HEK293 (cell line): ENCODE results near the gene NAV1.

Experiments used
- CTCF ChIA-PET: fragments of 350-600 bp; formaldehyde crosslinking; extraction: SDS; loops from one replicate; lab custom pipeline; 2021; ENCODE audit warnings: antibody characterized with exemption; lab: Yijun Ruan, JAX
- POLR2A ChIA-PET: fragments of 300-600 bp; formaldehyde crosslinking; extraction: SDS; loops from one replicate; lab custom pipeline; 2020; ENCODE audit warnings: antibody characterized with exemption, inconsistent platforms; lab: Yijun Ruan, JAX
- H3K27ac ChIP-seq: fragments of 200-500 bp; sonication (Bioruptor generic); 2 replicates; pipeline ENCODE4 v1.5.1; 2014; ENCODE audit warnings: low read depth, low read length, control low read depth, inconsistent platforms; ENCODE audit errors: extremely low read depth
- H3K36me3 ChIP-seq, 2 experiments: fragments of 200-500 bp in 1 of 2; sonication (Bioruptor generic) in 1 of 2; 1 replicate in 1 of 2; 2 replicates in 1 of 2; pipeline ENCODE4 v1.5.1; 2014 to 2017; ENCODE audit warnings: inconsistent platforms in 2 of 2, low read length in 2 of 2; ENCODE audit not compliant: control insufficient read depth in 2 of 2, insufficient read depth in 1 of 2
- H3K4me1 ChIP-seq: fragments of 200-500 bp; sonication (Bioruptor generic); 2 replicates; pipeline ENCODE4 v1.5.1; 2014; ENCODE audit warnings: mild to moderate bottlenecking, low read length, inconsistent platforms; ENCODE audit not compliant: control insufficient read depth, insufficient read depth
- H3K4me3 ChIP-seq: 2 replicates; pipeline ENCODE4 v1.5.1; 2011; ENCODE audit warnings: low read depth, mild to moderate bottlenecking, control low read depth, low read length, moderate library complexity
- H3K9me3 ChIP-seq: fragments of 200-500 bp; sonication (Bioruptor generic); 2 replicates; pipeline ENCODE4 v1.5.1; 2014; ENCODE audit warnings: low read depth, low read length, inconsistent platforms; ENCODE audit not compliant: control insufficient read depth, insufficient read depth
- GLI2 ChIP-seq: fragments of 450-650 bp; formaldehyde crosslinking; IDR thresholded peaks from 2 replicates; pipeline ENCODE4; 2017; ENCODE audit warnings: missing biosample characterization, missing genetic modification characterization, low read depth, borderline replicate concordance
- GLIS1 ChIP-seq: fragments of 450-650 bp; formaldehyde crosslinking; IDR thresholded peaks from 2 replicates; pipeline ENCODE4 v1.5.1; 2016; ENCODE audit warnings: missing biosample characterization, missing genetic modification characterization
- HOXC10 ChIP-seq: sonication (generic); formaldehyde crosslinking; IDR thresholded peaks from 2 replicates; pipeline ENCODE4 v1.8.1; 2023; ENCODE audit warnings: mild to moderate bottlenecking, missing genetic modification reagents
- KLF9 ChIP-seq: fragments of 450-650 bp; formaldehyde crosslinking; IDR thresholded peaks from 2 replicates; pipeline ENCODE4 v1.5.1; 2016; ENCODE audit warnings: missing biosample characterization, missing genetic modification characterization, low read depth
- PRDM10 ChIP-seq: fragments of 450-650 bp; formaldehyde crosslinking; IDR thresholded peaks from 2 replicates; pipeline ENCODE4 v1.5.1; 2016; ENCODE audit warnings: missing biosample characterization, missing genetic modification characterization
- WT1 ChIP-seq: fragments of 450-650 bp; formaldehyde crosslinking; IDR thresholded peaks from 2 replicates; pipeline ENCODE4 v1.5.1; 2016; ENCODE audit warnings: missing biosample characterization, missing genetic modification characterization
- ZBTB21 ChIP-seq: fragments of 450-650 bp; formaldehyde crosslinking; IDR thresholded peaks from 2 replicates; pipeline ENCODE4 v1.5.1; 2017; ENCODE audit warnings: missing biosample characterization, missing genetic modification characterization
- ZFHX2 ChIP-seq: fragments of 450-650 bp; formaldehyde crosslinking; conservative IDR thresholded peaks from 2 replicates; pipeline ENCODE4 v1.5.1; 2016; ENCODE audit warnings: missing biosample characterization, missing genetic modification characterization
- ZFP37 ChIP-seq: fragments of 450-650 bp; formaldehyde crosslinking; IDR thresholded peaks from 2 replicates; pipeline ENCODE4 v1.5.1; 2016; ENCODE audit warnings: missing biosample characterization, missing genetic modification characterization
- ZNF112 ChIP-seq: fragments of 450-650 bp; formaldehyde crosslinking; IDR thresholded peaks from 2 replicates; pipeline ENCODE4 v1.5.0; 2017; ENCODE audit warnings: missing biosample characterization, missing genetic modification characterization
- ZNF211 ChIP-seq: fragments of 450-650 bp; formaldehyde crosslinking; IDR thresholded peaks from 2 replicates; pipeline ENCODE4 v1.5.1; 2016; ENCODE audit warnings: low read depth, missing biosample characterization, missing genetic modification characterization
- ZNF311 ChIP-seq: fragments of 450-650 bp; formaldehyde crosslinking; IDR thresholded peaks from 2 replicates; pipeline ENCODE4 v1.5.1; 2017; ENCODE audit warnings: missing biosample characterization, missing genetic modification characterization, borderline replicate concordance
- ZNF394 ChIP-seq: fragments of 450-650 bp; formaldehyde crosslinking; IDR thresholded peaks from 2 replicates; pipeline ENCODE4 v1.5.1; 2016; ENCODE audit warnings: missing biosample characterization, missing genetic modification characterization, mild to moderate bottlenecking, moderate library complexity, borderline replicate concordance
- ZNF548 ChIP-seq: fragments of 450-650 bp; formaldehyde crosslinking; IDR thresholded peaks from 2 replicates; pipeline ENCODE4 v1.5.1; 2016; ENCODE audit warnings: missing biosample characterization, missing genetic modification characterization
- ZNF560 ChIP-seq: fragments of 450-650 bp; formaldehyde crosslinking; IDR thresholded peaks from 2 replicates; pipeline ENCODE4 v1.5.1; 2017; ENCODE audit warnings: missing biosample characterization, missing genetic modification characterization, borderline replicate concordance
- ZNF585B ChIP-seq: fragments of 450-650 bp; formaldehyde crosslinking; IDR thresholded peaks from 2 replicates; pipeline ENCODE4 v1.5.1; 2016; ENCODE audit warnings: missing biosample characterization, missing genetic modification characterization
- ZNF664 ChIP-seq: fragments of 450-650 bp; formaldehyde crosslinking; IDR thresholded peaks from 2 replicates; pipeline ENCODE4 v1.5.1; 2016; ENCODE audit warnings: missing biosample characterization, missing genetic modification characterization
- ZNF76 ChIP-seq: fragments of 450-650 bp; formaldehyde crosslinking; IDR thresholded peaks from 2 replicates; pipeline ENCODE4; 2016; ENCODE audit warnings: low read depth, missing biosample characterization, missing genetic modification characterization, borderline replicate concordance
- ZSCAN5A ChIP-seq: fragments of 450-650 bp; formaldehyde crosslinking; IDR thresholded peaks from 2 replicates; pipeline ENCODE4 v1.5.1; 2016; ENCODE audit warnings: missing biosample characterization, missing genetic modification characterization
- TF ChIP-seq, protein P1 (sequence below): fragments of 450-650 bp; formaldehyde crosslinking; IDR thresholded peaks from 2 replicates; pipeline ENCODE4 v1.5.1; 2016; ENCODE audit warnings: missing biosample characterization, missing genetic modification characterization
- TF ChIP-seq, protein P2 (sequence below): fragments of 450-650 bp; formaldehyde crosslinking; IDR thresholded peaks from 2 replicates; pipeline ENCODE4 v1.5.1; 2016; ENCODE audit warnings: missing biosample characterization, missing genetic modification characterization
- TF ChIP-seq, protein P3 (sequence below): sonication (generic); formaldehyde crosslinking; IDR thresholded peaks from 2 replicates; pipeline ENCODE4 v1.8.1; 2022; ENCODE audit warnings: mild to moderate bottlenecking, moderate library complexity, missing genetic modification reagents
- TF ChIP-seq, protein P4 (sequence below): fragments of 450-650 bp; IDR thresholded peaks from 2 replicates; pipeline ENCODE4 v1.5.1; 2018; ENCODE audit warnings: missing biosample characterization, missing genetic modification characterization

Gene NAV1

DNA sequence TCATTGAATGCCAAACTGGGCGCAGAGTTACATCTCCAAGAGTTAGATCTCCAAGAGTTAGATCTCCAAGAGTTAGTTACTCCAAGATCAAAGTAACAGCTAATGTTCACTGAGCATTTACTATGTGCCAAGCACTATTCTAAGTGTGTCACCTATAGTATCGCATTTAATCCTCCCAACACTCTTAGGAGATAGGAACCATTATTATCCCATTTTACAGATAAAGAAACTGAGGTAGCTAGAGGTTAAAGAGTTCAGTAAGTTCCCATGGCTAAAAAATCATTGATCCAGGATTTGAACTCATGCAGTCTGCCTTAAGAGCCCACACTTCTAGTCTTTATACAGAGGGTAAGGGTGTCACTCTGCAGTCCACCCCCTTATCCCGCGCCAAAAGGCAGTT, 1.5 kb upstream of the NAV1 start:
- Histone ChIP-seq H3K36me3 (no peaks in the 10 kb centered on the region), H3K4me1 (peaks cover 4% of the 10 kb centered on the region; the same call in 1 of the 2 replicates), H3K9me3 (no peaks in the 10 kb centered on the region), H3K27ac (no peak overlapping the region), H3K4me3 (no peak overlapping the region)
- CTCF ChIA-PET: interaction anchor here (1.2 to 4.0 kb wide), 5 partner anchors 22 to 256 kb away, joined by 3 to 17 read pairs (median 7); no protein-coding TSS in a partner anchor
- no peak for TF ChIP-seq WT1 (tag by site-specific recombination)
- peak; percentile 91 for TF ChIP-seq ZNF664 (tag by site-specific recombination)
- no peak for TF ChIP-seq ZNF112 (tag by site-specific recombination)
- no peak for TF ChIP-seq GLIS1 (tag by site-specific recombination)
- TF ChIP-seq, protein P1, sequence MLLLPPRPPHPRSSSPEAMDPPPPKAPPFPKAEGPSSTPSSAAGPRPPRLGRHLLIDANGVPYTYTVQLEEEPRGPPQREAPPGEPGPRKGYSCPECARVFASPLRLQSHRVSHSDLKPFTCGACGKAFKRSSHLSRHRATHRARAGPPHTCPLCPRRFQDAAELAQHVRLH (tag by site-specific recombination): 0 out of 2 replicates have a peak, but pooled peaks have one; percentile 16
- POLR2A ChIA-PET: no interaction called here

DNA sequence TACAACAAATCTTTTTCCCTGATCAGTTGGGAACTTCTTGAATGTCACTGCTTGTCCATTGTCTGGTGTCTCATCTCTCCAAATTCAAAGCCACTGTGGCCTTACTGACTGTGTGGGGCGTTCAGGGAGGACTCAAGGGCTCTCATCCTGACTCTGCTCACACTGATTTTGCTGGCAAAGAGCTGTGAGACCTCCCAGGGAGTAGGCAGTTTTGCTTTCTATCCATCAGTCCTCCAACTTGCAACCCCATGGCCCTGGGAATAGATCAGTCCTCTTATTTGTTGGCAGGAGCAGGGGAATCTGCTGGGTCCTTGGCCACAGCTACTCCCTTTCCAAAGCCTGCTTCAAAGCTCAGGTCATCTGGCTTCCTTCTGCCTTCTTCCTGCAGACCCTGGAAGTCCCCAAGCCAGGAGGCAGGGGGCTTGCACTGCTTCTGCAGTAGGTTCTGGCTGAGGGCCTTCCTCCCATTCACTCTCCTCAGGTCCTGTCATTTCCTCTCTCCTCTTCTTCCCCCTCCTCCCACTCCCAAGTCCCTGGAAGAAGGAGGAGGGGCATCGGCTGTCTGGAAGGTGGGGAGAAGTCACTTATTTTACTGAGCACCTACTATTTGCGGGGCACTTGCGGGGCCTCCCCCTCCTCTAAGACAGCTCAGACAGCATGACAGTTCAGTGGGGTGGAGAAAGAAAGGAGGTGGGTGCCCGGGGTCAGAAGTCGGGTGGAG, 876 bp upstream of the NAV1 start:
- Histone ChIP-seq H3K4me1 (peaks cover 4% of the 10 kb centered on the region; the same call in 1 of the 2 replicates), H3K4me3 (peak overlapping the region; percentile 54), H3K27ac (no peak overlapping the region; the same call in 1 of the 2 replicates), H3K9me3 (no peaks in the 10 kb centered on the region), H3K36me3 (no peaks in the 10 kb centered on the region)
- ChIA-PET CTCF (interaction anchor here (0.7 to 4.0 kb wide), 7 partner anchors 16 to 255 kb away, joined by 3 to 17 read pairs (median 5); no protein-coding TSS in a partner anchor), POLR2A (interaction anchor here (1.0 to 1.3 kb wide), 3 partner anchors 14 to 291 kb away, joined by 3 to 5 read pairs (median 4); partner anchors contain the start of gene IPO9)
- TF ChIP-seq ZFP37 (tag by site-specific recombination): no peak
- TF ChIP-seq ZNF311 (tag by site-specific recombination): no peak
- TF ChIP-seq ZSCAN5A: no peak
- TF ChIP-seq, protein P2, sequence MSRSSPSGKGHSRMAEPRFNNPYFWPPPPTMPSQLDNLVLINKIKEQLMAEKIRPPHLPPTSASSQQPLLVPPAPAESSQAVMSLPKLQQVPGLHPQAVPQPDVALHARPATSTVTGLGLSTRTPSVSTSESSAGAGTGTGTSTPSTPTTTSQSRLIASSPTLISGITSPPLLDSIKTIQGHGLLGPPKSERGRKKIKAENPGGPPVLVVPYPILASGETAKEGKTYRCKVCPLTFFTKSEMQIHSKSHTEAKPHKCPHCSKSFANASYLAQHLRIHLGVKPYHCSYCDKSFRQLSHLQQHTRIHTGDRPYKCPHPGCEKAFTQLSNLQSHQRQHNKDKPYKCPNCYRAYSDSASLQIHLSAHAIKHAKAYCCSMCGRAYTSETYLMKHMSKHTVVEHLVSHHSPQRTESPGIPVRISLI: no peak
- no peak for TF ChIP-seq HOXC10 (CRISPR knock-in tag)
- TF ChIP-seq ZNF585B: no peak
- TF ChIP-seq ZBTB21 (tag by site-specific recombination): no peak
- peak; percentile 57; the same call in 1 of the 2 replicates for TF ChIP-seq ZFHX2 (tag by site-specific recombination)
- no peak for TF ChIP-seq ZNF211
- TF ChIP-seq PRDM10 (tag by site-specific recombination): peak; percentile 60
- TF ChIP-seq, protein P3, sequence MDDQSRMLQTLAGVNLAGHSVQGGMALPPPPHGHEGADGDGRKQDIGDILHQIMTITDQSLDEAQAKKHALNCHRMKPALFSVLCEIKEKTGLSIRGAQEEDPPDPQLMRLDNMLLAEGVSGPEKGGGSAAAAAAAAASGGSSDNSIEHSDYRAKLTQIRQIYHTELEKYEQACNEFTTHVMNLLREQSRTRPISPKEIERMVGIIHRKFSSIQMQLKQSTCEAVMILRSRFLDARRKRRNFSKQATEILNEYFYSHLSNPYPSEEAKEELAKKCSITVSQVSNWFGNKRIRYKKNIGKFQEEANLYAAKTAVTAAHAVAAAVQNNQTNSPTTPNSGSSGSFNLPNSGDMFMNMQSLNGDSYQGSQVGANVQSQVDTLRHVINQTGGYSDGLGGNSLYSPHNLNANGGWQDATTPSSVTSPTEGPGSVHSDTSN (CRISPR knock-in tag): no peak
- TF ChIP-seq GLI2 (tag by site-specific recombination): no peak
- no peak for TF ChIP-seq ZNF548 (tag by site-specific recombination)
- TF ChIP-seq KLF9 (tag by site-specific recombination): no peak
- TF ChIP-seq, protein P4, sequence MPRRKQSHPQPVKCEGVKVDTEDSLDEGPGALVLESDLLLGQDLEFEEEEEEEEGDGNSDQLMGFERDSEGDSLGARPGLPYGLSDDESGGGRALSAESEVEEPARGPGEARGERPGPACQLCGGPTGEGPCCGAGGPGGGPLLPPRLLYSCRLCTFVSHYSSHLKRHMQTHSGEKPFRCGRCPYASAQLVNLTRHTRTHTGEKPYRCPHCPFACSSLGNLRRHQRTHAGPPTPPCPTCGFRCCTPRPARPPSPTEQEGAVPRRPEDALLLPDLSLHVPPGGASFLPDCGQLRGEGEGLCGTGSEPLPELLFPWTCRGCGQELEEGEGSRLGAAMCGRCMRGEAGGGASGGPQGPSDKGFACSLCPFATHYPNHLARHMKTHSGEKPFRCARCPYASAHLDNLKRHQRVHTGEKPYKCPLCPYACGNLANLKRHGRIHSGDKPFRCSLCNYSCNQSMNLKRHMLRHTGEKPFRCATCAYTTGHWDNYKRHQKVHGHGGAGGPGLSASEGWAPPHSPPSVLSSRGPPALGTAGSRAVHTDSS (tag by site-specific recombination): peak; percentile 23; the same call in 1 of the 2 replicates
- peak; percentile 75; the same call in 1 of the 2 replicates for TF ChIP-seq ZNF394 (tag by site-specific recombination)
- TF ChIP-seq ZNF664 (tag by site-specific recombination): peak; percentile 100
- no peak for TF ChIP-seq ZNF560
- peak; percentile 80 for TF ChIP-seq GLIS1 (tag by site-specific recombination)
- no peak for TF ChIP-seq ZNF76 (tag by site-specific recombination)
